Measurements from ENCODE around the gene JOSD2.

The JOSD2 gene

GRCh38 chr19:50536662-50537305 is 25.8 kb upstream of the JOSD2 start:
- TF ChIP-seq CTCF (IDR thresholded peaks at IDR 0.05; ENCODE audit: insufficient read depth, low read length, poor library complexity, severe bottlenecking) (no peak), EZH2phosphoT487 (conservative IDR thresholded peaks at IDR 0.05; ENCODE audit: low read length) (no peak)
- H3K36me3 ChIP-seq (ENCODE audit: low read length) = no peaks in the 10 kb centered on the region
- no peak overlapping the region for H3K27ac ChIP-seq (ENCODE audit: low read depth, low read length)
- H3K9me2 ChIP-seq (replicated peaks; ENCODE audit: insufficient read depth, low read length) = no peaks in the 10 kb centered on the region
- no peak overlapping the region for H3K4me3 ChIP-seq (ENCODE audit: insufficient read depth, low read length, poor library complexity, severe bottlenecking)
- H3K27me3 ChIP-seq (ENCODE audit: low read length) = no peaks in the 10 kb centered on the region
- H3F3A ChIP-seq (ENCODE audit: insufficient read depth) = no peaks in the 10 kb centered on the region
- no peaks in the 10 kb centered on the region for H3K79me2 ChIP-seq (ENCODE audit: insufficient read depth, low read length)
- no peak overlapping the region for H2AFZ ChIP-seq (ENCODE audit: low read depth, low read length, severe bottlenecking)
- H3K4me2 ChIP-seq (ENCODE audit: low read depth, low read length, poor library complexity, severe bottlenecking) = no peak overlapping the region
- H3K9me3 ChIP-seq (ENCODE audit: insufficient read depth, low read length) = no peaks in the 10 kb centered on the region
- H4K20me1 ChIP-seq (ENCODE audit: low read depth, low read length) = no peaks in the 10 kb centered on the region
- H3K9ac ChIP-seq (ENCODE audit: low read length) = no peak overlapping the region

GRCh38 chr19:50535672-50536187 is 24.7 kb upstream of the JOSD2 start:
- no peak for TF ChIP-seq CTCF (IDR thresholded peaks at IDR 0.05; ENCODE audit: insufficient read depth, low read length, poor library complexity, severe bottlenecking)
- no peak for TF ChIP-seq EZH2phosphoT487 (conservative IDR thresholded peaks at IDR 0.05; ENCODE audit: low read length)
- H3K36me3 ChIP-seq (ENCODE audit: low read length) = no peaks in the 10 kb centered on the region
- no peaks in the 10 kb centered on the region for H3K79me2 ChIP-seq (ENCODE audit: insufficient read depth, low read length)
- no peaks in the 10 kb centered on the region for H3K9me3 ChIP-seq (ENCODE audit: insufficient read depth, low read length)
- H3K4me3 ChIP-seq (ENCODE audit: insufficient read depth, low read length, poor library complexity, severe bottlenecking) = no peak overlapping the region
- no peak overlapping the region for H3K4me2 ChIP-seq (ENCODE audit: low read depth, low read length, poor library complexity, severe bottlenecking)
- H3K27me3 ChIP-seq (ENCODE audit: low read length) = no peaks in the 10 kb centered on the region
- H3K9ac ChIP-seq (ENCODE audit: low read length) = no peak overlapping the region
- H3F3A ChIP-seq (ENCODE audit: insufficient read depth) = no peaks in the 10 kb centered on the region
- no peak overlapping the region for H2AFZ ChIP-seq (ENCODE audit: low read depth, low read length, severe bottlenecking)
- no peaks in the 10 kb centered on the region for H3K9me2 ChIP-seq (replicated peaks; ENCODE audit: insufficient read depth, low read length)
- H3K27ac ChIP-seq (ENCODE audit: low read depth, low read length) = no peak overlapping the region
- H4K20me1 ChIP-seq (ENCODE audit: low read depth, low read length) = no peaks in the 10 kb centered on the region

- TF ChIP-seq EZH2phosphoT487 (conservative IDR thresholded peaks at IDR 0.05; ENCODE audit: low read length) (no peak), CTCF (IDR thresholded peaks at IDR 0.05; ENCODE audit: insufficient read depth, low read length, poor library complexity, severe bottlenecking) (no peak)
- Histone ChIP-seq H3K4me2 (ENCODE audit: low read depth, low read length, poor library complexity, severe bottlenecking) (no peak overlapping the region), H3K79me2 (ENCODE audit: insufficient read depth, low read length) (no peaks in the 10 kb centered on the region), H3K9me2 (replicated peaks; ENCODE audit: insufficient read depth, low read length) (no peaks in the 10 kb centered on the region), H3K9me3 (ENCODE audit: insufficient read depth, low read length) (no peaks in the 10 kb centered on the region), H3K36me3 (ENCODE audit: low read length) (no peaks in the 10 kb centered on the region), H2AFZ (ENCODE audit: low read depth, low read length, severe bottlenecking) (no peak overlapping the region), H3K4me3 (ENCODE audit: insufficient read depth, low read length, poor library complexity, severe bottlenecking) (no peak overlapping the region), H3F3A (ENCODE audit: insufficient read depth) (no peaks in the 10 kb centered on the region), H3K27ac (ENCODE audit: low read depth, low read length) (no peak overlapping the region), H4K20me1 (ENCODE audit: low read depth, low read length) (no peaks in the 10 kb centered on the region), H3K27me3 (ENCODE audit: low read length) (no peaks in the 10 kb centered on the region), H3K9ac (ENCODE audit: low read length) (no peak overlapping the region)
Observed at GRCh38 chr19:50534478-50534877, 23.5 kb upstream of the JOSD2 start.

Measured in SU-DHL-6 (cell line).